Endodermal cell (in vitro differentiated cells): ENCODE results near the gene ANP32A. TPM values are rescaled to one million over a fixed set of nuclear protein-coding genes. Genes with fewer than 3 reads are reported as not detected.

Experiments used
- DNase-seq: peaks from one replicate; pipeline ENCODE4 v3.0.0-alpha.2; 2017
- H3K27ac ChIP-seq: 2 replicates; pipeline ENCODE4 v1.5.1; 2013; ENCODE audit warnings: mild to moderate bottlenecking, low read depth, low read length, moderate library complexity
- H3K27me3 ChIP-seq: 2 replicates; pipeline ENCODE4 v1.6.1; 2013; ENCODE audit warnings: mild to moderate bottlenecking, low read length, moderate library complexity; ENCODE audit not compliant: insufficient read depth, control insufficient read depth, poor library complexity, severe bottlenecking
- H3K36me3 ChIP-seq: 2 replicates; pipeline ENCODE4 v1.7.0; 2013; ENCODE audit warnings: mild to moderate bottlenecking, low read length, moderate library complexity; ENCODE audit not compliant: control insufficient read depth, insufficient read depth
- H3K4me1 ChIP-seq: one replicate; pipeline ENCODE4 v1.7.0; 2013; ENCODE audit warnings: low read length; ENCODE audit not compliant: control insufficient read depth, insufficient read depth
- H3K4me3 ChIP-seq: 2 replicates; pipeline ENCODE4 v1.5.1; 2013; ENCODE audit warnings: mild to moderate bottlenecking, low read length, moderate library complexity
- H3K9ac ChIP-seq: 2 replicates; pipeline ENCODE4 v1.6.1; 2013; ENCODE audit warnings: mild to moderate bottlenecking, low read length, moderate library complexity; ENCODE audit not compliant: poor library complexity, severe bottlenecking; ENCODE audit errors: extremely low read depth
- H3K9me3 ChIP-seq: 2 replicates; pipeline ENCODE4 v1.6.1; 2013; ENCODE audit warnings: mild to moderate bottlenecking, low read length, moderate library complexity; ENCODE audit not compliant: control insufficient read depth
- H3K27ac Mint-ChIP-seq: 2 replicates; pipeline ENCODE4 v1.8.0; 2020; ENCODE audit warnings: mixed read lengths
- H3K27me3 Mint-ChIP-seq: 2 replicates; pipeline ENCODE4 v1.8.0; 2021; ENCODE audit warnings: mild to moderate bottlenecking, mixed read lengths; ENCODE audit not compliant: insufficient read depth
- H3K36me3 Mint-ChIP-seq: 2 replicates; pipeline ENCODE4 v1.8.0; 2020; ENCODE audit warnings: low read depth, mixed read lengths
- H3K4me1 Mint-ChIP-seq: 2 replicates; pipeline ENCODE4 v1.8.0; 2020; ENCODE audit warnings: mixed read lengths
- H3K4me3 Mint-ChIP-seq: 2 replicates; pipeline ENCODE4 v1.8.0; 2020; ENCODE audit warnings: mild to moderate bottlenecking, moderate library complexity, mixed read lengths
- H3K9me3 Mint-ChIP-seq: 2 replicates; pipeline ENCODE4 v1.8.0; 2020; ENCODE audit warnings: mild to moderate bottlenecking, mixed read lengths
- WGBS, 2 experiments: methylation state at CpG; one replicate each; pipeline versions ENCODE4 v1.1.5 to v1.1.7; 2013; ENCODE audit warnings: missing lambda C conversion rate in 2 of 2, mixed read lengths in 1 of 2; ENCODE audit not compliant: insufficient coverage in 1 of 2, insufficient read length in 1 of 2; 5-methylcytosine and 5-hydroxymethylcytosine counted together
- total RNA-seq, 2 donors: library from RNA; stranded (reverse); fragmentation: NEBNext Ultra II Directional in 1 of 2; extraction: Animal tissue kit (Norgen Biotek cat#: 25700) in 1 of 2; gene quantifications; 2 replicates in 1 of 2; 3 replicates in 1 of 2; pipeline ENCODE4 v1.2.1, GENCODE V29; 2021
- TF ChIP-seq, protein P1 (sequence below): fragments of 200-600 bp; sonication (generic); conservative IDR thresholded peaks from 2 replicates; pipeline ENCODE4 v1.5.0; 2021; ENCODE audit warnings: antibody characterized with exemption, mild to moderate bottlenecking

ANP32A gene
- total RNA-seq, 2 donors from 2014 or later, result 346 to 385 TPM

DNA sequence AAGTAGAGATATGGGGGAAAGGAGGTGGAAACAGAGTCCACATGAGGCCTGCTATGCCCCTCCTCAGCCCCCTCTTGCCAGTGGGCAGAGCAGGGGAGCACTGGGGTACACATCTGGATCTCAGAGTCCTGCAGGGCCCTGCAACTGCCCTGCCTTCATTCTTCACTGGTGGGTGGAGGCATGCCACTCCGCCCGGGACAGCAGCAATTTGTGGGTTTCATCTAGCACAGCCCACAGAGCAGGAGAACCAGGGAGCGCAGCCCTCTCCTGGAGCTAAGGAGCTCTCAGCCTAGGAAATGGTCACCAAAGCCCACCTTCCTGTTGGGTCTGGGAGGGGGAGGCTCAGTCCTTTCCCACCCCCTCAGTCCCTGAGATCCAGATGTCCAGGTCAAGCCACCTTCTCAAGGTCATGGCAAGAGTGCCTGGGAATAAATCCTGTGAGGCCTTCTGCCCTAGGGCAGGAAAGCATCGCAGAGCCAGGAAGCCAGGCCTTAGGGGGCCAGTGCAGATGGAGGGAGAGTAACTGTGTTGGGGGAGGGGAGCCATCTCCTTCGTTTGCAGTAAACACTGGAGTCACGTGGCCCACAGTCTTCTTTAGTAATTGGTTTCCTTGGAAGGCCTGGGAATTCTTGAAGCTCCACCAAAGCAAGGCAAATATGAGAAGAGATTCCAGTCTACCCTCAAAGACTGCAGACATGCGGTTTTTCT, 31.0 kb downstream of the ANP32A start:
- H3K27me3 Mint-ChIP-seq, result no peaks in the 10 kb centered on the region
- H3K36me3 ChIP-seq, result peaks cover 60% of the 10 kb centered on the region
- H3K4me3 ChIP-seq, result no peak overlapping the region
- TF ChIP-seq, protein P1, sequence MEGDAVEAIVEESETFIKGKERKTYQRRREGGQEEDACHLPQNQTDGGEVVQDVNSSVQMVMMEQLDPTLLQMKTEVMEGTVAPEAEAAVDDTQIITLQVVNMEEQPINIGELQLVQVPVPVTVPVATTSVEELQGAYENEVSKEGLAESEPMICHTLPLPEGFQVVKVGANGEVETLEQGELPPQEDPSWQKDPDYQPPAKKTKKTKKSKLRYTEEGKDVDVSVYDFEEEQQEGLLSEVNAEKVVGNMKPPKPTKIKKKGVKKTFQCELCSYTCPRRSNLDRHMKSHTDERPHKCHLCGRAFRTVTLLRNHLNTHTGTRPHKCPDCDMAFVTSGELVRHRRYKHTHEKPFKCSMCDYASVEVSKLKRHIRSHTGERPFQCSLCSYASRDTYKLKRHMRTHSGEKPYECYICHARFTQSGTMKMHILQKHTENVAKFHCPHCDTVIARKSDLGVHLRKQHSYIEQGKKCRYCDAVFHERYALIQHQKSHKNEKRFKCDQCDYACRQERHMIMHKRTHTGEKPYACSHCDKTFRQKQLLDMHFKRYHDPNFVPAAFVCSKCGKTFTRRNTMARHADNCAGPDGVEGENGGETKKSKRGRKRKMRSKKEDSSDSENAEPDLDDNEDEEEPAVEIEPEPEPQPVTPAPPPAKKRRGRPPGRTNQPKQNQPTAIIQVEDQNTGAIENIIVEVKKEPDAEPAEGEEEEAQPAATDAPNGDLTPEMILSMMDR, result no peak
- no peaks in the 10 kb centered on the region for H3K9me3 ChIP-seq
- H3K27ac ChIP-seq, result peak overlapping the region; percentile 10
- peak; percentile 78 for DNase-seq
- H3K9me3 Mint-ChIP-seq, result no peaks in the 10 kb centered on the region
- H3K9ac ChIP-seq, result no peak overlapping the region
- H3K4me1 ChIP-seq, result peaks cover 45% of the 10 kb centered on the region
- H3K27ac Mint-ChIP-seq, result peak overlapping the region; percentile 78
- H3K27me3 ChIP-seq, result no peaks in the 10 kb centered on the region
- H3K4me1 Mint-ChIP-seq, result peaks cover 86% of the 10 kb centered on the region
- H3K4me3 Mint-ChIP-seq, result peak overlapping the region; percentile 20
- 70 to 79% methylated on average over 1 to 7 of the region's 7 CpGs for WGBS, 2 experiments
- peaks cover 43% of the 10 kb centered on the region for H3K36me3 Mint-ChIP-seq

DNA sequence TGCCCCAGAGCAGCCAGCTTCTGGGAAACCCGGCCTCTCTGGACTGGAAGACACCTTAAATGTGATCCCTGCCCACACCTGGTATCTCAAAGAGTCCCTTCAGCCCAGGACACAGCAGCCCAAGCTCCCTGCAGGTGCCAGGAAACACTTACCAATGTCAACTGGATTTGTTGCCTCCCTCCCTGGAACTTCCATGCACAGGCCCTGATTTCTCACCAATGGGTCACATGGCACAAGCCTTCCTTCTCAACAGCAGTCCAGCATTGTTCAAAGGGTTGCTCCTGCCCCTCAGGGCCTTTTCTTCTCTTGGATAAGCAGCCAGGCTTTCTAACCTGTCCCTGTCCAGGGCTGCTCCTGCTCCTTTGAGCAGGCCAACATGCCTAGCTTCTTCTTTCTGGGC, 31.6 kb downstream of the ANP32A start:
- H3K36me3 Mint-ChIP-seq, result peaks cover 46% of the 10 kb centered on the region
- no peak overlapping the region for H3K27ac ChIP-seq

DNA sequence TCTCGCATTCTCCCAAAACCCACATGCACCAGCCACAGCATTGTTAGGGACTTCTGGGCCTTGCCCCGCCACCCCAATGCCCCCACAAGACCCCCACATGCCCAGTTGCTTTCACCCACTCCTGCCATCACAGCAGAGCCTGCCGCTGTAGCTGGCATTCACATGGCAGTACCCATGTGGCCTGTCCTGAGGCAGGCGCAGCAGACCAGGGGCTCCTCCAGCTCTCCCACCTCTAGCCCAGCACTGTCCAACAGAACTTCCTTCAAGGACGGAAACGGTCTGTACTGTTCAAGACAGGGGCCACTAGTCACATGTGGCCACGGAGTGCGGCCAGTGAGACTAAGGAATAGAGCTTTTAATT, 32.5 kb downstream of the ANP32A start:
- no peaks in the 10 kb centered on the region for H3K9me3 Mint-ChIP-seq
- peaks cover 33% of the 10 kb centered on the region for H3K4me1 ChIP-seq
- no peak for DNase-seq
- no peak overlapping the region for H3K4me3 Mint-ChIP-seq
- H3K4me3 ChIP-seq, result no peak overlapping the region
- 95 to 98% methylated on average over 7 of the region's 8 CpGs for WGBS, 2 experiments
- no peak overlapping the region for H3K9ac ChIP-seq
- no peaks in the 10 kb centered on the region for H3K9me3 ChIP-seq
- peaks cover 66% of the 10 kb centered on the region for H3K36me3 ChIP-seq
- peaks cover 77% of the 10 kb centered on the region for H3K4me1 Mint-ChIP-seq
- H3K27ac Mint-ChIP-seq, result peak overlapping the region; percentile 71
- H3K27me3 Mint-ChIP-seq, result no peaks in the 10 kb centered on the region
- H3K36me3 Mint-ChIP-seq, result peaks cover 52% of the 10 kb centered on the region
- TF ChIP-seq, protein P1, result no peak
- H3K27me3 ChIP-seq, result no peaks in the 10 kb centered on the region
- H3K27ac ChIP-seq, result no peak overlapping the region

More for the DNA sequence above, 31.6 kb downstream of the ANP32A start:
- H3K9me3 Mint-ChIP-seq, result no peaks in the 10 kb centered on the region
- 92 to 100% methylated on average over 1 of the region's 1 CpG for WGBS, 2 experiments
- Histone ChIP-seq H3K9ac (no peak overlapping the region), H3K9me3 (no peaks in the 10 kb centered on the region), H3K4me3 (no peak overlapping the region), H3K27me3 (no peaks in the 10 kb centered on the region), H3K4me1 (peaks cover 40% of the 10 kb centered on the region), H3K36me3 (peaks cover 63% of the 10 kb centered on the region)
- DNase-seq, result no peak
- TF ChIP-seq, protein P1, result no peak
- H3K4me1 Mint-ChIP-seq, result peaks cover 85% of the 10 kb centered on the region
- no peaks in the 10 kb centered on the region for H3K27me3 Mint-ChIP-seq
- H3K4me3 Mint-ChIP-seq, result no peak overlapping the region
- H3K27ac Mint-ChIP-seq, result peak overlapping the region; percentile 78
